T-helper 1 cell treated with Interleukin-12 subunit alpha and Interleukin-12 subunit beta and Interleukin-4 antibody, amounts not matched to agents 30 ng/mL and 1 ng/mL, for 36 hours (primary cell): ENCODE results near the gene WHRN. TPM values are rescaled to one million over a fixed set of nuclear protein-coding genes. Genes with fewer than 3 reads are reported as not detected.

Experiments
- intact Hi-C: fragments of 100-400 bp; cut with micrococcal nuclease; formaldehyde crosslinking; loops from one replicate; pipeline ENCODE4 v1.15.1; 2024
- total RNA-seq: library from RNA; stranded (reverse); gene quantifications from 2 replicates; pipeline ENCODE4 v1.2.3, GENCODE V29; 2022

WHRN gene
- total RNA-seq, 1 donor from 2014 or later, result 1.6 TPM

DNA sequence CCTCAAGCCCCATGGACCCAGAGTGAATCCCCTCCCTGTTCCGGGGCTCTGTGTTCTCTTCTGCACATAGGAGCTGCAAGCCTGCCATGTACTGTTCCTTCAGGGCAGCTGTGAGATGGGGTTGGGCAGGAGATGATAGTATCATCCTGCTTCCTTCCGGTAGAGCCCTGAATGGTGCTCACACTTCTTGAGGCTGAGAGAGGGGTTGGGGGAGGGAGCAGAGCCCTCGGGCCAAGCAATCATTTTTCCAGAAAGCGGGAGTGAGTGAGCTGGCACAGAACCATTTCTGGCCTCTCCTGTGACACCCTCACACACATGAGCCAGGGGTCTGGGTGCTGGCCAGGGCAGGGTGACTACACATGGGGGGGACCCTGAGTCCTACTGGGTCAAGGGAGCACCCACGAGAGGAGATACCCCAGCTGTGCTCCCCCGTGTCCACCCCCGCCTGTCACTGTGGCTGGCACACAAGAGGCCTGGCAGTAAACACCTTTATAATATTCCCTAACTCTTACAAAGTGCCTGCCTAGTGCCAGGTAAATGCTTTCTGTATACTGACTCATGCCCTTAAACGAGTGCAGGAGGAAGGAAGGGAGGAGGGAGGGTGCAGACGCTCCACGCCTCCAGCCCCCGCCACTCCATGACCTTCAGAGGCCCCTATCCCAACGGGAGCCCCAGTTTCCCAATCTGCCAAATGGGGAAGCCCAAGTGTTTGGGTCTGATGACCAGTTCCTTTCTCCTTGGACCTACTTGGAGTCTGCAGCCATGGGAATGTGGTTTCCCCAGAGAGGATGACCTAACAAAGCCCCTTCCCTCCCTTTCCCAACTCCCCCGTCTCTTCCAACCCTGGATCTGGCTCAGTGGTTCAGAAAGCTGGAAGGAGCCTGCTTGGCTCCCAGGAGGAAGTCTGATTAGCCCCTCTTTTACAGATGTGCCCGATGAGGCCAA is 133.0 kb downstream of the WHRN start:
- intact Hi-C loops, result loop anchor here (5.0 kb wide), 2 partner anchors 1095 to 1150 kb away; partner anchors contain the start of genes CDC26, FKBP15, PRPF4 and SLC31A1

DNA sequence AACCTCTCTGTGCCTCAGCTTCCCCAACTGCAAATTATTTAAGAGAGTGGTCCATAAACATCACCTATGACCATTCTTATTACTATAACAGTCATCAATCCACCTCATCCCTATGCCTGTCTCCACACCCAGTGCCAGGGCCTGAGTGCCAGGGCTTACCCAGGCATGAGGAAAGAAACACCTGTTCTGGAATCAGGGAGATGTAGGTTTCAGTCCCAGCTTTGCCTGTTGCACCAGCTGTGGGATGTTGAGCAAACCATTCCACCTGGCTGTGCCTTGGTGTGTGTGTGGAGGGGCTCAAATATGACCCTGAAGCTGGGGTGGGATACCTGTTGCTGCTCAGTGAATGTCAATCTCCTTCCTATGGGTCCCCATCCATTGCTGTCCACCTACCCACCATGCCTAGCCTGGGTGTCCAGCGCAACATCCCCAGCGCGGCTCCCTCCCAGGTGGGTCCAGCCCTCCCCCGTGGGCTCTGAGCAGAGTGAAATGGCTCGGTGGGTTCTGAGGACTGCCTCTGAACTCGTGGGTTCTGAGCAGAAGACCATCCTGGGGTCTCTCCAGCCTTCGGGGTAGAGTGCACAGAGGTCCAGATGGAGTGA is 133.8 kb downstream of the WHRN start:
- intact Hi-C loops, result loop anchor here (5.0 kb wide), 2 partner anchors 1094 to 1149 kb away; partner anchors contain the start of genes CDC26, FKBP15, PRPF4 and SLC31A1

DNA sequence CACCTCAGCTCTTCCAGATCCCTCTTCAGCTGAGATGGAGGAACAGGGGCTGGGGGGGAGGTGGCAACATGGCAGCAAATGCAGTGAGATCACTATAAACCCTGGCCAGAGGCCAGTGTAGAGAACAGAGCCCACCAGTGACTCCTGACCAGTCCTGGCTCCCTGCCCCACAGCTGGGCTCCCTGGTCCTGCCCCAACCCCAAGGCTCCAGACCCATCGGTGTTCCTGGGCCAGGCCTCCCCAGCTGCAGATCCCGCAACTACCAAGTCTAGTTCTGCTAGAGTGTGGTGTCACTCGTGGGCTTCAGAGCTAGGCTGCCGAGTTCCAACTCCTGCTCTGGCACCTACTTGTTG is 134.3 kb downstream of the WHRN start:
- intact Hi-C loops, result loop anchor here (5.0 kb wide), 2 partner anchors 1094 to 1149 kb away; partner anchors contain the start of genes CDC26, FKBP15, PRPF4 and SLC31A1

DNA sequence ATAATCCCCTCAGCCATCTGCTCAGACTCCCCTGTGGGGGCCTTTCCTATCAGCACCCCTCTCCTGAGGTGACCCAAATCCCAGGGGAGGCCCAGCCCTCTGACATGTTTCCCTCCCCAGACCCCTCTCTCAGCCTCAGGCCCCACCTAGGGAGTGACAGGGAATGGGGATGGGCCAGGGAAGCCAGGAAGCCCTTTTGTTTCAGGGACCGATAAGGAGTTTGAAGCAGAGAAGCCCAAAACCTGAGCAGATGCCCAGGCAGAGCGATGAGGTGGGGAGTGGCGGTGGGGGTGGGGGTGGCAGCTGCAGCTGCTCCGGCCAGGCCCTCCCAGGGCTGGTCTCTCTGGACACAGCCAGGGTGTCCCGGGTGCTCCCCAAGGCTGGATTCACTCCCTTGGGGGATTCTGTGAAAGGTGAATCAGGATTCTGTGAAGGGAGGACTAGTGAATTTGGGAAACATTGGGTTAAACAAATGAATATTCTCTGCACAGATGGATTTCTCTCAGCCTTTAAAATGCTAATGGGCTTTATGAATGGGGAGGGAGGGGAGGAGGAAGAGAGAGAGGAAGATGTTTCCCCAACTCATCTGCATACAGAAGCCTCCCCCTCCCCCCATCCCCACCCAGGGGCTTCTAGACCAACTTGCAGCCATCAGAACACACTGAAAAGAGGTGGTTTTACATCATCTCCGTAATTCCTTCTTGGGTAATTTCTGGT is 134.9 kb downstream of the WHRN start:
- intact Hi-C loops, result loop anchor here (5.0 kb wide), 2 partner anchors 1093 to 1148 kb away; partner anchors contain the start of genes CDC26, FKBP15, PRPF4 and SLC31A1

DNA sequence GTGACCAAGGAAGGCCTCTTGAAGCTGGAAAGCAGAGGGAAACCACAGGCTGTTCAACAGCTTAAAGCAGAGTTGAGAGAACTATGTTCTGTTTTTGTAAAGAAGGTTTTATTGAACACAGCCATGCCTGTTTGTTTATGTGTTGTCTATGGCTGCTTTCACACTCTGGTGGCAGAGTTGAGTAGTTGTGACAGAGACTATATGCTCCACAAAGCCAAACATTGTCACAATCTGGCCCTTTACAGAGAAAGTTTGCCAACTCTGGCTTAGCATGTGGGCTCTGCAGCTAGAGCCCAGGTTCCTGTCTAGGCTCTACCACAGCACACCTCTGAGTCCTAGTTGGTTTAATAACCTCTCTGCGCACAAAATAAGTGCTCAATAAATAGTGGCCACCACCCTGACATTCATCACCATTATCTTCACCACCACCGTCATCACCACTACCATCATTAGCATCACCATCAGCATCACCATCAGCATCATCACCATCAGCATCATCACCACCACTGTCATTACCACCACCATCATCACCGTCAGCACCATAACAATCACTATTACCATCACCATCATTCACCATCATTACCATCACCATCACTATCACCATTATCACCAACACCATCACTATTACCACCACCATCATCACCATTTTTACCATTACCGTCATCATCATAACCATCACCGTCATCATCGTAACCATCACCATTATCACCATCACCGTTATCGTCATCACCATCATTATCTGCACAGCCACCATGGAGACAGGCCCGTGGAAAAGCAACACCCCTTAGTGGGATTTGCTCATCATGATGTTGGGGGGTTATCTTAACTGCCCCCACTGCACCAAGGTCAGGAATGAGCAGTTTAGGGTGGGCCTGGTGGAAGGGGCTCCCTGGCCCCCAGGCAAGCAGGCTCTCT is 135.8 kb downstream of the WHRN start:
- intact Hi-C loops, result loop anchor here (5.0 kb wide), 2 partner anchors 1092 to 1147 kb away; partner anchors contain the start of genes CDC26, FKBP15, PRPF4 and SLC31A1

DNA sequence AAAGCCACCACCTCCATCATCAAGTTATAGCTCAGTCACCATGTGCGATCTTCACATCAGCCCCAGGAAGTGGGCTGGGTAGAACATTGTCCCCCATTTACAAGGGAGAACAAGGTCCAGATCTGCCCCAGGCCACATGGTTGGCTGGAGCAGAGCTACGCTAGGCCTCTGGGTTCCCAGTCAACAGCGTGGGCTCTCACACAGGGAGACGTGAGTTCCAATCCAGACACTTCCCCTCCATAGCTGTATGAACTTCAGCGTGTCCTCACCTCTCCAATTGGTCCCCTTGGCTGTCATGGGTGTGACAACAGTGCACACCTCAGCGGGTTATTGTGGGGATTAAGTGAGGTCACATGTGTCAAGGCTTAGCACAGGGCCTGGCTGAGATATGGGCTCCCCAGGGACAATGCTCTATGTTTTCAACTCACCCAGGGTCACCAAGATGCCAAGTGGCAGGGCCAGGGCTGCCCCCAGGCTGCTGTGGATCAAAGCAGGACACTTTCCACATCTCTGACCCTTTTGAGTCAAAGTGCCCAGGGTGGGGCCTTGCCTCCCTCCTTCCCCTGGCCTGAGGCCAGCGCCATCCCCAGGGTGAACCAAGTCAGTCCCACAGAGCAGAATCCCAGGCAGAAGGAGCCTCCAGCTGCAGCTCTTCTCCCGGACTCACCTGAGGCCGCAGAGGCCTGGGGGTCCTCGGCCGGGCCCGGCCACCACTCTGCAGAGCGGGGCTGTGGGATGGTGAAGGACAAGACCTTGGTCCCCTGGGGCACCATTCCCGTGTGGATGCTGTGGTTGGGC is 137.3 kb downstream of the WHRN start:
- intact Hi-C loops, result no loop called here

DNA sequence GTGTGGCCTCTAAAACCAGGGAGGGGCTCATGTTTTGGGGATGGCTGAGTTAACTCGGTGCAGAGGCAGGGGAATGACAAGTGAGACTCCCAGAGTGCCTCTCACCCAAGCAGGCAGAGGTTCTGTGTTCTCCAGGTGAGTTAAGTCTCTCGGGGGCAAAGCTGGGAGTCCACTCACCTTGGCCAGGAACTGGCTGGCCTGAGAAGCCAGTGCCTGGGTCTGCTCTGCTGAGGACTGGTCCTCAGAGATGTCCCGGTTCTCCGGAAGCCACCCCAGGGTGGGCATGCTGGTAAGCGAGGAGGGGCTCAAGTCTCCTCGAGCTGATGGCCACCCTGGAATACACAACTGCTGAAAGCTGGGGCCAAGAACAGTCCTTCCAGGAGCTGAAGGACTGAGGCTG is 137.9 kb downstream of the WHRN start:
- intact Hi-C loops, result no loop called here

DNA sequence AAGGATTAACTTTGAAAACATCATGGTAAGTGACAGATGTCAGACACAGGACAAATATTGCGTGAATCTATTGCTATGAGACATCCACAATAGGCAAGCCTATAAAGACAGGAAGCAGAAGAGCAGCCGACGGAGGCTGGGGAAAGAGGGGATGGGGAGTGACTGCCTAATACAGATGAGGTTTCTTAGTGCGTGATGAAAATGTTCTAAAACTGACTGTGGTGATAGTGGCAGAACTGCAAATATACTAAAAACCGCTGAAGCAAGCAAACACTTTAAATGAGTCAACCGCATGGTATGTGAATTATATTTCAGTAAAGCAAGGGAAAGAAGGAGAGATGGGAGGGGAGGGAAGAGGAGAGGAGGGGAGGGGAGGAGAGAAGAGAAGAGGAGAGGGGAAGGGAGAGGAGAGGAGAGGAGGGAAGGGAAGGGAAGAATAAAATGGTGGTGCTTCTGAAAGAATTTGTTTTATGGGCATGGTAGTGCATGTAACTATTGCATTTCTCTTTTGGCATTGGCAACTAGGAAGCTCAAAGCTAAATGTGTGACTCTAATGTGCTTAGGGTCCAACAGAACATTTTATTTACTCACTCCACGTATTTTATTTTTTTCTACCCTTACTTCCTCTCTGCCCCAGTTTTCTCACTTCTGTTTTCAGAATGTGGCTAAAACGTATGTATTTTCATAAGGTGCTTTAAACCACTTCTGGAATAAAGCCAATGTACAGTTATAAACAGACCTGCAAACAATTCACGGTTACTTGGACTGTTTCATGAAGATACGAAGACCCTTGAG is 138.7 kb downstream of the WHRN start:
- intact Hi-C loops, result loop anchor here (1.0 kb wide), 4 partner anchors 9 to 32 kb away; no protein-coding TSS in a partner anchor

DNA sequence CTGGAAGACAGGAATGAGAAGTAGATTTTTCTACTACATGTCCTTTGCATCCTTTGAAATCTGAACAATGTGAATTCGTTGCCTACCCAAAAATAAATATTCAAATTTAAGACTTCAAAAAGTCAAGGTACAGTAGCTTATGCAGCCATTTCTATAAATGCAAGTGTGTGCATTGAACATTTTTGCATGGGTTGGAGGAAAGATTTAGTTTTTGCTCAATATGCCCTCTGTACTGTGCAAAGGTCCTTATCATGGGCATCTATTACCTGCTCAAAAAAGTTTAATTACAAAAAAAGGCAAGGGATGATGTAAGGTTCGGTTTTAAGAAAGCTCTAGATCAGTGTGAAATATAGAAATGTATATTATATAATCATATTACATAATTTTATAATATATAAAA is 140.1 kb downstream of the WHRN start:
- intact Hi-C loops, result no loop called here

DNA sequence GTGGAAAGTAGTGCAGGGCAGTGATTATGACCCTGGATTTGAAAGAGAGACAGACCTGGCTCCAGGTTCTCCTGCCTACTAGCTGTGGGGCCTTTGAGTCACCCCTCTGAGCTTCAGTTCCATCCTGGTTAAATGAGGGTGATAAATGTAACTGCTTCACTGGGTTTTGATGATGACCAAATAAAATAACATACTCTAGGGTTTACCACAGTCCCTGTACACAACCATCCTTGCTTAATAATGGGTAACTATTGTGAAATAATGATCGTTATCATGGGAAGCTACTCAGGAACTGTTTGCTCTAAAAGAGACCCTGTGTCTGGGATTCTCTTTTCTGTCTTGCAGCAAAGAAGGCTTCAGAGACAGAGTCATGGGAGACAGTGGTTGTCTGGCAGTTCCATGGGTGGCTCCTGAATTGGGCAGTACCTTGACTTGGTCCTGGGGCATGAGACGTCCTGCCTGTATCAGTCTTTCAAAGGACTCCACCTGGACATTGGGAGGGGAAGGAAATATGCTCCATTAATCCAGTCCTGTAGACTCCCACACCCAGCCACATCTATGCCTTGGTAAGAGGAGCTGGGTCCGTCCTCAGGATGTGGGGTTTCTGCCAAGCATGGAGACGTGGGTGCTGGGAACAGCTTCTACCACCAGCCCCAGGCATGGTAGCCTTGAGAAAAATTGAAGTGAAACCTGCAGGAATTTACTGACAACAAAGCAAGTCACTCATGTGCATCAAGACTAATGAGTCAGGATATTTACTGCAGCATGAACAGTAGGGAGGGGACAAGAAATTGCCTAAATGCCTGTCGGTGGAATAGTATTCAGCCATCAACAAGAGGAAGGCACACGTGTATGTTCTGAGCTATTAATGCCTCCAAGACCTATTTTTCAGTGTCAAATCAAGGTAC is 140.9 kb downstream of the WHRN start:
- intact Hi-C loops, result no loop called here

DNA sequence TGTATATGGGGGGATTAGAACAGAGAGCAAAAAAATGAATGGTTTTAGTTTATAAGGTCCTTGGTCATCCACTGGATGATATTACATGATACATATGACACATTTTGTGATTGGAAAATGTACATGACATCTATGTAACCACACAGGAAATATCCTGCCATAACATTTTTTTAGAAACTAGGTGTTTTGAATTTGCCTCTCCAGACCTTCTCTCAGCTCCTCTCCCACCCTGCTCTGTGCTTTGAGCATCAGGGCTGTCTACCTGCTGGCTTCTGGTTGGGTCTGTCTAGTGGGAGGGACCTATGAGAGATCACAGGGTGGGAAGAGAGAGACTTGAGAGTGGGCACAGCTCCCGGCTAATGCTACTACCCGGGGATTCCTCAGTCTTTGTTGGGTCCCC is 141.8 kb downstream of the WHRN start:
- intact Hi-C loops, result loop anchor here (1.0 kb wide), 1 partner anchor 10 kb away; no protein-coding TSS in a partner anchor

DNA sequence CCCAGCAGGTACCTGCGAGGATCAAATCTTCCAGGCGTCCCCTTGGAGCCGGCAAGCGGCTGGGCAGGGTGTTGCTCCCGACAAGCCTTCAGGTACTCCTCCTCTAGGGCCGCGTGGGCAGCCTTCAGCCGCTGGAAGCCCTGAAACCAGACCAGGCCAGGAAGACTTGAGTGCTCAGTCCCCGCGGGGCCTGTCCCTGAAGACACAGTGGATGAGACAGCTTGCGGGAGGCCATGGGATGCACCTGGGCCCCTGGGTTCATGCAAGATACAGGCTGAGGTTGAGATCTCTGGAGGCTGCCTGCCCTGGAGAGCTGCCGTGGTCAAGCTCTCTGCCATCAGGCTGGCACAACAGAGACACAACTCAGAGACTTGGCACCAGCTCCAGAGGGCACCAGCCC is 142.9 kb downstream of the WHRN start:
- intact Hi-C loops, result no loop called here

DNA sequence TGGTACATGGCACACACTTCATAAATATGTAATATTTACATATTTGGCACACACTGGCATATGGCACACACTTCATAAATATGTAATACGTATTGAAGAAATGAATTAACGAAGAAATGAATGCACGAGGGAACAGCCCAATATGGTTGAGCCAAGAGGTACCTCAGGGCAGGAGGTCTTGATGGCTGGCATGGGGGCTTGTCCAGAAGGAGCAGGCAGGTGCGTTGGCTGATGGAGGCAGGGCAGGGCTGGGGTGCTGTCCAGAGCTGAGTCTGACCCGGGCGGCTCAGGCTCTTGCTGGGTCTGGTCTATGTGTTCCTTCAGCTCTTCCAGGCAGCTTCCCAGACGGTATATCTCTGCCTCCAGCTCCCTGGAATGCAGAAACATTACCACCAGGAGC is 143.7 kb downstream of the WHRN start:
- intact Hi-C loops, result loop anchor here (1.0 kb wide), 1 partner anchor 12 kb away; no protein-coding TSS in a partner anchor

DNA sequence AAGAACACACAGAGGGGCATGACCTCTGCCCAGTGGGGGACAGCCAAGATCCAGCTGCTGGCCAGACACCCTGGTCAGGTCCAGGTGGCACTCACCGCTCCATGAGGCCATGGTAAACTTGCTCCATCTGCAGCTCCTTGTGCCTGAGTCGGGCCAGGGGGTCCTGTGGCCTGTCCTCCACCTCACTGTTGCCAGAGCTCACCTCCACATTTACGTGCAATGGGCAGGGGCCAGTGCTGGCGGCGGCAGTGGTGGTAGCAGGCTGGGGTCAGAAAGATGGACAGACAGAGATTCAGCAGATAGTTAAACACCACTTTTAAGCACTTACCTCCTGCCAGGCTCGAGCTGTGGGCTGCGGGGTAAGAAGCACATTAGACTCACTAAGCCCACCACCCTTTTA is 145.5 kb downstream of the WHRN start:
- intact Hi-C loops, result no loop called here

DNA sequence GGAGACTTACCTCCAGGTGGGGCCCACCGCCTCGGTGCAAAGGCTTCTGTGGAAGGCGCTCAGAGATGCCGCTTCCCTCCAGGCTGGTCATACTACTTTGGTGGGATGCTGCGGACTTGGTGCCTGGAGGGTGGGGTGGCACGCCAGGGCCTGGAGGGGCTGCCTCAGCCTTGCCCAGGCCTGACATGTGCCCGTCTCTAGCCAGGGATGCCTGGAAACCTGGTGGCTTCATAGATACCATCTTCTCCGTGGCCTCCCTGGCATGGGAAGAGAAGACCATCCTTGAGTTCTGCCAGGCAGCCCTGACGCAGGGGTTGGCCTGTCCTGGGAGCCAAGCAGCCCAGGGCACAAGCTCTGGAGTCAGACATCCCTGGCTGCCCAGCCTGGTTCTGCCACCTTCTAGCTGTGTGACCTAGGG is 147.4 kb downstream of the WHRN start:
- intact Hi-C loops, result no loop called here

DNA sequence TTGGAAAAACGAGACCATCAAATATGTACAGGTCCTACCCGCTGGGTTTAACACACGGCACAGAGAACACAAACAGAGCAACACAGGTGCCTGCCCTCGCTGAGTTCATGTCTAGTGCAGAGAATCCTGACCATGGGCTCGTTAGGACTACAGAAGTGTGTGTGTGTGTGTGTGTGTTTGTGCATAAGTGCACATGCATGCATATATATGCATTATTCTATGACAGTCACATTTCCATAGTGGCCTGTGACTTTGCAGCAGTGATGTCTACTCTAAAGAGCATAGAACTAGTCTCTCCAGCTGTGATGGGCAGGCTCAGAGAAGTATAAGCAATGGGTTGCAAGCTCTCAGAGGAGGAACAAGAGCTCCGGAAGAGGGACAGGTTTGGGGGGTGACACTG is 147.9 kb downstream of the WHRN start:
- intact Hi-C loops, result no loop called here

DNA sequence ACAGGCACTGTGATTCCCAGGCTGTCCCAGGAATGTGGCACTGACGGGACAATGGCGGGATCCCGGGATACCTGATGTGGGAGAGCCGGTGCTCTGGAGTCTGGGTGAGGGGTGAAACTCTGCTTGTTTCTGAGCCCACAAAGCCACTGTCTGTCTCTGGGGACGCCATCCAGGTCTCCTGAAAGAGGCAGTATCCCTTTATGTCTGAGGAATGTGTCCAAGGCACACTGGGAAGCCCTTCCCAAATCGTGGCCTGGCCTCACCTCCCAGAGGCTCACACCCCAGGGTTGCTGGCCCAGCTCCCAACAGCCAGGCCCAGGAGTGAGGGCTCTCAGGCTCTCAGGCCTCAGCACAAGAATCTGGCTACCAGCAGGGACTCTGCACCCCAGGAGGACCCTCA is 148.5 kb downstream of the WHRN start:
- intact Hi-C loops, result no loop called here

DNA sequence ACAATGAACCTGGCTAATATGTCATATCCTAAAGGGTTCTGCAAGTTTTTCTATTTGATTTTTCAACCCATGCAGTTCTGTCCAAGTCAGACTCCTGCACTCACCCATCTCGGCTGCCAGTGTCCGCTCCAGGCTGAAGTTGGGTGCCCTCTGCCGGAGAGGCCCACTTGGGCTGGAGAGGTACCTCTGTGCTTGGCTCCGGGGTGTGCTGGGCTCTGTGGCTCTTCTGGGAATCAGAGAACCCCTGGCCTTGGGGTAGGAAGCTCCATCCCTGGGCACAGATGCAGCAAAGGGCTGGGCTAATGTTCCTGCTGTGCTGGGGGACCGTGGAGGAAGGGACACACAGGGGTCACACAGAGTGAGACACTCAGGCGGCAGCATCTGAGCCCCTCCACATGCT is 149.5 kb downstream of the WHRN start:
- intact Hi-C loops, result no loop called here
